Measurements from ENCODE around the gene PGA4.

PGA4 gene

DNA sequence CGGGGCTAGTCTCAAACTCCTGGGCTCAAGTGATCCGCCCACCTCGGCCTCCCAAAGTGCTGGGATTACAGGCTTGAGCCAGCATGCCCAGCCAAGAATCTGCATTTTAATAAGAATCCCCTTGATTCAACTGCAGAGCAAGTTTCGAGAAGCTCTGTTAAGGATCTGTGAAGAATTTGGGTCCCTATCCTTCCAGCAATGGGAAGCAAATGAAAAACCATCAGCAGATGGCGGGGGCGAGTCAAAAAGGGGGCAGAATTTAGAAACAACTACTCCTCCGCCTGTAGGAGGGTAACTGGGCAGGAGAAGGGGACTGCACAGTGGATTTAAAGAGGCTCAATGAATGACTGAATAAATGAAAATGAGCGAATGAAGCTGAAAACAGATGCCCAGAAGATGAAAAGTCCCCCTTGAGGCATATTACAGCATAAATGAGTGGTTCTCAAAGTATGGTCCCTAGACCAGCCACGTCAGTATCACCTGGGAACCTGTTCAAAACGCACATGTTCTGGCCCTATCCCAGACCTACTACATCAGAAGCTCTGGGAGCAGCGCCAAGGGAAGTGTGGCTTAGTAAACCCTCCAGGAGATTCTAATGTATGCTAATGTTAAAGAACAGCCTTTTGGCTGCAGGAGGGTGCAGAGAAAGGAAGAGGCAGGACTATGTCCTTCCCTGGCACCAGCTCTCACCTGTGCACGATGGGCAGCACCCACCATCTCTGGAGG, 58.0 kb downstream of the PGA4 start:
- DNase-seq, result no peak

- no peak for DNase-seq
Measured at GRCh38 chr11:61280883-61281580, 58.9 kb downstream of the PGA4 start.
